DND-41 (cell line): ENCODE measurements around the gene TADA2B.
"Not testable (repeated sequence)": the region's sequence is repeated elsewhere in the genome, so short reads cannot be mapped to it uniquely, and the experiment has no call there.

Source experiments
- CTCF ChIP-seq: IDR thresholded peaks from 2 replicates; pipeline ENCODE4 v1.5.1; 2012; ENCODE audit warnings: borderline replicate concordance, low read length, moderate library complexity, mild to moderate bottlenecking; ENCODE audit not compliant: poor library complexity, severe bottlenecking; ENCODE audit errors: extremely low read depth
- EZH2 ChIP-seq: IDR thresholded peaks from 3 replicates; pipeline ENCODE4 v1.6.1; 2012; ENCODE audit warnings: borderline replicate concordance, low read depth, mild to moderate bottlenecking, moderate library complexity, low read length, inconsistent platforms; ENCODE audit not compliant: severe bottlenecking

GRCh38 chr4:7079909-7080308 lies 36.7 kb downstream of the TADA2B start:
- not testable (repeated sequence) for TF ChIP-seq CTCF, EZH2
